ENCODE results near the gene SCFD2.
"Not testable (repeated sequence)": the region's sequence is repeated elsewhere in the genome, so short reads cannot be mapped to it uniquely, and the experiment has no call there.

SCFD2 gene

DNA sequence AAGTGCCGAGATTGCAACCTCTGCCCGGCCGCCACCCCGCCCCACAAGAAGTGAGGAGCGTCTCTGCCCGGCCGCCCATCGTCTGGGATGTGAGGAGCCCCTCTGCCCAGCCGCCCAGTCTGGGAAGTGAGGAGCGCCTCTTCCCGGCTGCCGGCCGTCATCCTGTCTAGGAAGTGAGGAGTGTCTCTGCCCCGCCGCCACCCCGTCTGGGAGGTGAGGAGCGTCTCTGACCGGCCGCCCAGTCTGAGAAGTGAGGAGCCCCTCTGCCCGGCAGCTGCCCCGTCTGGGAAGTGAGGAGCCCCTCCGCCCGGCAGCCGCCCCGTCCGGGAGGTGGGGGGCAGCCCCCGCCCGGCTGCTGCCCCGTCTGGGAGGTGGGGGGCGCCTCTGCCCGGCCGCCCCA, 226.6 kb downstream of the SCFD2 start:
- DNase-seq (ENCODE audit: low read depth in 2 of 2), result not testable (repeated sequence)

DNA sequence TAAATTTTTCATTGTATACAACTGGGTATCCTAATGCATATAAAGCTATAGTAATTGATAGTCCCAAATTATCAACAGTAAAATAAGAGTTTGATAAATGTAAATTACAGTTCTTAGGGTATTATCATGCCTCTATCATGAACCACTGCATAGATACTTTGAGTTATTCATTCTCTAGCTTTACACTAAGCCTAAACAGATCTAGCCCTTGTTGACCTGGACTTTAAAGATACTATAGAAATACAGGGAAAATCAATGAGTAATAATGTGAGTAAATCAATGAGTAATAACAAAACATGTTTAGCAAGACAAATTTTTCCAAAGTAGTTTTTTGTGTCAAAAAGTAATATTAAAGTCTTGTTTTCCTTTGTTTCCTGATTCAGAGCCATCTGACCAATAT, 228.4 kb downstream of the SCFD2 start:
- DNase-seq (ENCODE audit: low read depth in 2 of 2), result no peak

DNA sequence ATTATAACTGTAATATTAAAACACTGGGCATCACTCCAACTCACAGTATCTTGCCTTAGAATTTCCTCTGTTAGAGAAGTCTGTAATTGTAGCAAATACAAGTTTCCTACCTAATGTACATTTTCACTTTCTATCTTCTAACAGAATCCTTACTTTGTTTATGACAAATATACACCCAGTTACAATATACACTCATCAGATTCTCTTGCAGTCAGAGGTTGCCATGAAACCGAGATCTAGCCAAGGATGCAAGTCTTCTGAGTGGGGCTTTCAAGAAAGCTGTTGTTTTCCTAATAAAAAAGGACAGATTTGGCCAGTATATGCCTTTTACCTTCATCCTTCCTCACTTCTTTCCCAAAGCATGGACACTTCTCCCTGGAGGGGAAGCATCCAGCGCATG, 228.9 kb downstream of the SCFD2 start:
- no peak for DNase-seq (ENCODE audit: low read depth in 2 of 2)

DNA sequence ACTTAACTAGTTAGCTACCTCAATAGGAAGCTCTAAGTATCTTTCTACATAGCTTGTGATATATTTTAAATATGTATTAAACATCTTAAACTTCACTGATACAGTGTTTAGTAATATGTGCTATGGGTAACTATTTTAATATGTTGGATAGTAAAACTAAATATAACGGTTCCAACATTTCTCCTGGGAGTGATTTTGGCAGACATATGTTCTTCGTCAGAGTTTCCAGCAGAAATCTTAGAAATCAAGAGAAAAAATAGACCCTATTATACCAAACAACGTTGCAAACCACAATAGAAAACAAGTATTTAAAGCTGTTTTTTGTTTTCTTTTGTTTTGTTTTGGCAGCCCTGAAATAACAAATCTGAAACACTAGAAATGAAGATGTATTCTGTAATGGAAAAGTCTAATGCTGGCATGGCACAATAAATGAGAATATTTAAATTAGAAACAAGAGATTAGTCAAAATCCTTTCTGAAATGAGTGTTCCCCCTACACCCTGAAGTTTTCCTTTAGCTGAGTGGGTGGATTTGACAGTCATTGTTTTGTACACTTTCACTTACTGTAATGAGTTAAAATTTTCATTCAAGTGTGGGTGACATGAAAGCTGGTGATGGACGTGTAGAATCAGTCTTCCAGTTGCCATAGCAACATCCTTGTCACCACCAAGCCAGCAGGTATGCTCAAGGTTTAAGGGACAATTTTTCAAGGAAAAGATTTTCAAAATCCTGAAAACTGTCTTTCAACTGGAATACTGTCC, 233.5 kb downstream of the SCFD2 start:
- DNase-seq (ENCODE audit: low read depth in 2 of 2), result peak in 1 of 2 experiments; percentile 11

DNA sequence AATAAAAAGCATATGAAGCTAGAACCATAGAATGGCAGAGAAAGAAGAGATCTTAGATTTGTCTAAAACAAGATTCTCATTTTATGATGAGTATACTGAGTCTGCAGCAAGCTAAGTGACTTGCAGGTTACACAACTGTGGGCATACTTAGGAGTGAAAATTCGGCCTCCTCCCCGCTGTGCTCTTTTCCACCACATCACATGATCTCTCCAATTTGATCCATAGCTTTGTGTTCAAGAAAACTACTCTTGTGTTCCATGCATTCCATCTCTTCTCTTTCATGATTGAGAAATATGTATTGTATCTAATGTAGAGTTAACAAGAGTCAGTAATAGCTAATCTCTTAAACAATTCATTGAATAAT, 234.3 kb downstream of the SCFD2 start:
- no peak for DNase-seq (ENCODE audit: low read depth in 2 of 2)

DNA sequence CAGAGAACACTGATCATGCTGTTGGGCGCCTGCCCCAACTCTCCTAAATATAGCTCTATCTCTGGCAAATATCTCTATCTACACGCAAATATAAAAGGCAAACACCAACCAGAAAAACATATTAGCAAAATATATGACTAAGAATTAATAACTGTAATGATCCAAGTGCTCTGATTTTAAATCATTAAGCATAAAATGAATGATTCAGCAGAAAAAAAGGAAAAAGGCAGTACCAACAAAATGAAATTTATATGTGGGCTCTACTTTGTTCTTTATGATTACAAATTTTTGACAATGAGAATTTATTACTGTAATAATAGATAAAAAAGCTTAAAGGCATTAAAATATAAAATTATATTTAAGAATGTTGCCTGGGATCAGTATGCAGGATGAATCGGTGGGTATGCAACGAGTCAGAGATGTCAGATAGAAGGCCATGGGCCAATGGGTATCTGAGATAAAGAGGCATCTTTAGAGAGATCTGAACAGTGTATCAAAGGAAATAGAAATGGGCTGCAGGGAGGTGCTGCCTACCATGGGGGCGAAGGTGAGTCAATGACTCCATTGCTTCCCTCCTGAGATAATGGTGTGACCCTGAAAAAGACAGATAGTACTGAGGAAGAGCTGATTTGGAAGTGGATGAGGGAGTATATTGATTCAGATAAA, 234.8 kb downstream of the SCFD2 start:
- DNase-seq (ENCODE audit: low read depth in 2 of 2), result no peak

DNA sequence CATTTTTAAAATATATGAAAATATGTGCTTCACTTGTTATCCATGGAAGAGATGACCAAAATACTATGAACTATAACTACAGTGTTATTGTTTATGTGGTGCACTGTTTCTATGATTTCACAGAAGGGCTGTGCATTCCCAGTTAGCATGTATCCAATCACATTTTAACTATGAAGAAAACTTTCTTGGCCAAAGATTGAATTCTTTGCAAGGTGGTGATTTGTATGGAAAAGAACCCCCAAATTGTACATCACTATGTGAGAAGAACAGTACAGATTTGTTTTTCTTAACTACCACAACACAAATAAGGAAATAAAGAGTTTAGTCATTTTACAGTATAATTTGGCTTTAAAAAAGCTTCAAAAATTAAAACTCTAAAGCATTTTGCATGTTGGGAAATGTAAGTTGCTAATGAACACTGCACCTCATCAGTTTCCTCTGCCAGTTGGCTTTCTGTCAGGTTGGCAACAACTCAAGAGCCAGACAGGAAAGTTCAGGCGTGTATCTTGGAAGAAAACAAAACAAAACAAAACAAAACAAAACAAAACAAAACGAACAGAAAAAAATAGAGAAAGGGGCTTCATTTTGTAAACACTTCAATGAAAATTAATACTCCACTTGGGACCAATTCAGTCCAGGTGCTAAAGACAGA, 237.0 kb downstream of the SCFD2 start:
- no peak for DNase-seq (ENCODE audit: low read depth in 2 of 2)

DNA sequence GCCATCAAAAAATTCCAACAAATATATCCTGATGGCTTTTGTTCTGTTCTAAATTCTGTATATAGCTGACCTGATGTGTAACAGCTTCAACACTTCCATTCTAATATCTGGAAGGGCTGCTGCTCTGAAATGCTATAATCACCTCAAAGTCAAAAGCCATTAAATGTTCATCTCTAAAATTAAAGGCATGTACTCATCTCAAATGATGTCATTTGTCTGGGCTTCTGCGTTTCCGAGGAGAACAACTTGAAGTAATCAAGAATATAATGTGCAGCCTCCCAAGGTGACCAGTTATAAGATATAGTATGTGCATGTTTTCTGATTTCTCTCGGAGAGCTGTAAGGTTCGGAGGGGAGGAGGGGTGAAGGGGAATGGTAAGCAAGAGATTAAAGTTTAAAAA, 237.6 kb downstream of the SCFD2 start:
- no peak for DNase-seq (ENCODE audit: low read depth in 2 of 2)

DNA sequence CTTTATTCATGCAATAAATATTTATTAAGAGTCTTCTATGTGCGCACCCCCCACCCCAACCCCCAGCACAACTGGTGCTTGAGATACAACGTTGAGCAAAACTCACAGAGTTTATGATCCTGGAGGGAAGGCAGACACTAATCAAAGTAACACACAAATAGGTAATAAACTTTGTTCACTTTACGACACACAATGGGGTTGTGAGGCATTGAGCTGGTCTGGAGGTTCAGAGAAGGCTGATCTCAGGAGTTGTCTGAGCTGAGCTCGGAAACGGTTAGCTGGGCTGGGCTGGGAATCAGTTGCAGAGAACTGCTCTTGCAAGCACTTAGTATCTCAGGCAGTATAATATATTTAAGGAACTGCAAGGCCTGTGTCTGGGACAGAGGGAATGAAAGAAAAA, 238.5 kb downstream of the SCFD2 start:
- no peak for DNase-seq (ENCODE audit: low read depth in 2 of 2)

DNA sequence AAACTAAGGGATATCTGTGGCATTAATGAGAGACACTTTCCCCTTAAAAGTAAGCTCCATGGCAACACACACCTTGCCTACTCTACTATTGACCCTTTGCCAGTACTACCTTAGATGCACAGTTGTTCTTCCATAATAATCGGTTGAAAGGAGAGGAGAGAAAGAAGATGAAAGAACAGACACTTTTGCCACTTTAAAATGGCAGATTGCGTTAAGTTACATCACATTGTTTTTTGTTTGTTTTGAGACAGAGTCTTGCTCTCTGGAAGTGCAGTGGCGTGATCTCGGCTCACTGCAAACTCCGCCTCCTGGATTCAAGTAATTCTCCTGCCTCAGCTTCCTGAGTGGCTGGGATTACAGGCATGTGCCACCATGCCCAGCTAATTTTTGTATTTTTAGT, 239.8 kb downstream of the SCFD2 start:
- no peak for DNase-seq (ENCODE audit: low read depth in 2 of 2)

DNA sequence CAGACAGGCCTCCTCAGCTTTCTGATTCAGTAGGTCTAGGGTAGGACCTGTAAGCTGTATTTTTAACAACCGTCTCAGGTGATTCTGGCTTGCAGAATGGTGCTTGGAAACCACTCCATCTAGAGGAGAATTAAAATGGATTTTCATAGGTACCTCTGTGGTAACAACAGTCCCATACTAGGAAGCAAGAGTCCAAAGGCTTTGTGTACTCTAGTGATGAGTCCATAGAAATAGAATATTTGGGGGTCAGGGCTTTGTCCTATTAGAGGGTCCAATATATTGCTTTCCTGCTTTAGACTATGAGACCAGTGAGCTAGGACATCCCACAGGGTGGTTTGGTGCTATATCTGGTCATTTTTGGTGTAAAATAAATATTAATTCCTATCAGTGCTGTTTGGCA, 242.0 kb downstream of the SCFD2 start:
- no peak for DNase-seq (ENCODE audit: low read depth in 2 of 2)

DNA sequence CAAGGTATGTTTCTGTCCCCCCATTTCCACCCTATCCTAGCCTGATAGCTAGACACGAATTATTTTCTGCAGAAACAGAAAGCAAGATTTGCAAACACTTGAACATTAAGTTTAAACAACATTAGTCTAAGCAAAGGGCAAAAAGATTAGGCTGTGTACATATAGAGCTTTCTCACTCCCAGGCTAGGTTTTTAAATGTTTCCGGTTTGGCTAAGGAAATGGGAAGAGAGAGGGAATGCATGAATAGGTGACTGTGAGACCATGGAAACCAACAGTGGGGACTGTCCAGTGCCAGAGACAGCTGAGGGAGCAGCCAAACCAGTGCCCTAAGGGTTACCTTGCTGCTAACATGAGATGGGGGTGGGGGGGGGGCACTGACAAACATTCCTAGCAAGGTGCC, 242.7 kb downstream of the SCFD2 start:
- DNase-seq (ENCODE audit: low read depth in 2 of 2), result no peak

DNA sequence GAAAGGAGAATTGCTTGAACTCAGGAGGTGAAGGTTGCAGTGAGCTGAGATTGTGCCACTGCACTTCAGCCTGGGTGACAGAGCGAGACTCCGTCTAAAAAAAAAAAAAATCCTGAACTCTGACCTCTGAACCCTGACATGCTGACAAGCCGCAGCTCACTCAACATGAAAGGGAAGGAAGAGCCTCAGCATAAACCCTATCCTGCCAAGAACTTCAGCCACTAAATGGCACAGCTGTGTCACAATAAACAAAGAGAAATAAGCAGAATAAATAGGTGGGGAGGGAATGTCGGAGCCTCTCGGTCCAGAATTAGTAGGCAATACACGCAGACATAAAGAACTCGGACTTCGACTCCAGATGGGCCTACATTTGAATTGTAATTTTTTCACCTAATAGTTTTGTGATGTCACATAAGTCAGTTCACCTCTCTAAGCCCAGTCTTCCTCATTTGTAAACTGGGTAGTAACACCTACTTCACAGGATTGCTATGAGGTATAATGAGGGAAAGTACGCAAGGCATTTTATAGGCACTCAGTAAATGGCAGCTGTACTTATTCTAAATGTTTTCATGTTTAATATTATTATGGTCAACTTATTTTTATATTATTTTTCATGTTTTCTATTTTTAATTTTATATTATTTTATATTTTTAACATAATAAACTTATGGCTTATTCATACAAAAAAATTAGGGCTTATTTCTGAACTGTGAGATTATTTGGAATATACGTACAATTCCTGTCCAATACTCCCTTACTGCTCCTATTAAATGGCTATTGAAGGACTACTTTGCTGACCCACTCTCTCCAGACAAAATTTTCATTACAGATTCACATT, 243.4 kb downstream of the SCFD2 start:
- DNase-seq (ENCODE audit: low read depth in 2 of 2), result no peak

DNA sequence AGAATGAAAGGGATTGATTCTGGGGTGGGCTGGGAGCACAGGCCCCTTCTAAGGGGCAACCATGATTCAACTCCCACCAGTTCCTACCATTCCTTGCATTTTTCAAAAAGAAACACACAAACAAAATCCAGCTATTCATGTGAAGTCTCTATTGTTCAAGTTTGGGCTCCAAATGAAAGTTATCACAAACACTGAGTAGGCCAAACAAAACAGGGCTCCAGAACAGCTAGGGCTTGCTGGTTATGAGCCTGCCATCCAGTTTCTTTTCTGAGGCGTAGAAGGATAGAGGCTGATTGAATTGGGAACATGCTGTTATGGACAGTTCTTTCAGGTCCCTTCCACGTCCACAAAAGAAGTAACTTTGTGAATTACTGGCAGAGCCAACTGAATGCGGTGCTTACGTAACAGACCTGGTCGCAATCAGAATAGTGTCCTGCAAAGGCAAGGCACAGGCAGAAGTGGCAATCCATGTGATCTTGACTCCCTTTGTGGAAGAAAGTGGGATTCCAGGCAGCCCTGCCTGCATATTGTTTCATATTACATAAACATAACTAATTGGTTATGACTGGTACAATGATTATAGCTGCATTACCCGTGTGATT, 244.5 kb downstream of the SCFD2 start:
- DNase-seq (ENCODE audit: low read depth in 2 of 2), result no peak

DNA sequence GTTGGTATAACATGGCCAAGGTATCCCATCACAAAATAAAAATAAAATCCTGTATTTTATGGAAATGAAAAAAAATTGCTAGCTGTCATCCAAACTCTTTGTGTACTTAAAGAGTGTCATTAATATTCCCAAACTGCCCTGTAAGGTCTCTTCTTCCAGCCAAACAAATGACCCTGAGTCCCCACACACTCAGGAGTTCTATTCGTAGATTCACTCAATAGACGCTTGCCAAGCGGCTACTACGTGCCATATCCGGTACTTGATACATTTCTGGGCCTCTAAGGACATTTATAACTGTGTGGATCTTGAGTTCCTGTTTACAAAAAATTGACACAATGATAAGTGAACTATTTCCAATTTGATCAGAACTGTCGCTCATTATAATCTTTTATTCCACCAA, 245.1 kb downstream of the SCFD2 start:
- no peak for DNase-seq (ENCODE audit: low read depth in 2 of 2)

DNA sequence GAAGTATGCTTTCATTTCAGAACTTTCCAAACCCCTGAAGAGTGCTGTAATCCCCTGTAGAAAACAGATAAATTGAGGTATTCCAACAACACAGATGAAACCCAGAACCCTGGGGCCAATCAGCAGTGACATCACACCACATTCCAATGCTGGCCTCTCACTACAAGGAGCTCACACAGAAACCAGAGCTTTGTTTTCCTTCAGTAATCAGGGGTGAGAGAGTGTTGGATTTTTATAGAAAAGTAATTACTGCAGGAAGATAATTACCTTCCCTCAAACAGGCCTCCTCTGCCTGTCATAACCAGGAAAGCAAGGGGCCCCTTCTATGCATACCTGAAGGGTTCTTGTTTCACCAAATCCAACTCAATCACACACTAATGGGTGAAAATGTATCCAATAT, 246.2 kb downstream of the SCFD2 start:
- peak; percentile 51 to 60 for DNase-seq (ENCODE audit: low read depth in 2 of 2)

DNA sequence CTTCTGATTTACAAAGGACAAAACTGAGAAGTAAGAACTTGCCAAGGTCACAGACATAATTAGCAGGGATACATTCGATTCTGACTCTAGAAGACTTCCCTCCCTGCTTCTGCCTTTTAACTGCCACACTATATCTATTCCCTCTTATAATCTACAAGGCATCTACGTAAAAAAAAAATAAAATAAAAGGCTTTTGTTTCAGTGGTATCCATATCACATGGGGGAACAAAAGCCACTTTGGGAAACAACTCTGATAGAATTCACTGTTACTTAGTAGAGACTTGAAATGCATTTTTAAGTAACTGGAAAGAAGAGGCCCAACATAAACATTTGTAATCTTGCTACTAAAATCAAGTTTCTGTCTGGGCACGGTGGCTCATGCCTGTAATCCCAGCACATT, 247.2 kb downstream of the SCFD2 start:
- DNase-seq (ENCODE audit: low read depth in 2 of 2), result no peak

DNA sequence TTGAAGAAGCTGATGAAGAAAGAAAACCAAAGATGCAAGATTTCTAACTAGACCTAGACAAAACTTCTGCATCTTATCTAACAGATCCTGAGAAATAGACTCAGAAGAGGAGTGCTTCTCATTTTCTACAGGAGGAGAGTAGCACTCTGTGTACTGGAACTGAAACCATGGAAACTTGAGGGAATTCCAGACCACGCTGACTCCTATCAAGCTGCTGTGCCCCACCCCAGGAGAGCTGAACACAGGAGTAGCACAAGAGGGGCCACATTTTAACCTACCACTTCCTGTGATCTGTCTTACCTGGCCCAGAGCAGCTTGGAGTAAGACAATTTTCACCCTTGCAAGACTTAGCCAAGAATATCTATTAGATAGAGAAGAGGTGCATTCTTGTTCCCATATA, 248.9 kb downstream of the SCFD2 start:
- DNase-seq (ENCODE audit: low read depth in 2 of 2), result no peak

DNA sequence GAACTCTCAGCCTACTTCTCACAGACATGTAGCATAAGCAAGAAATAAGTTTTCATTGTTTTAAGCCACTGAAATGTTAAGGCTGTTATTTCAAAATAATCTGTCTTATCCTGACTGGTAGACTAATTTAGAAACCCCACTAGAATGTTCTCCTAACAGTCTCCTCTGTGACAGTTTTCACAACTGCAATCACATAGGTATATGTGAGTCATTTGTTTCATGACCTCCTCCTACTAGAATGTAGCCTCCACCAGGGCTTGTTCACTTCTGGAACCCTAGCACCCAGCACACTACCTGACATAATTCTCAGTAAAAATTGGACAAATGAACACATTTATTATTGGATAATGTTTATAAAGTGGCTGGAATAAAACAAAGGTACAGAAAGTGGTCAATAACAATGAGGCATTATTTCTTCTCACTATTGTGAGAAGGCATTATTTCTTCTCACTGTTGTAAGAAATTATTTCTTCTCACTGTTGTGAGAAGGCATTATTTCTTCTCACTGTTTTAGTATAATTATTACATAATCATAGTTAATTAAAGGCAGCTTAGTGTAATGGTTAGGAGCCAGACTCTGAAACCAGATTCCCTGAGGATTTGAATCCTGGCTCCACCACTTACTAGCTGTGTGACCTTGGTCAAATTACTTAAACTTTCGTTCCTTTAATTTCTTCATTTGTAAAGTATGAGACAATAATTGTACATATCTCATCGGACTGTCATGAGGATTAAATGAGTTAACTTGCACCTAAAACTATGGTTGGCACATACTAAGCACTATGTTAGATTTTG, 252.2 kb downstream of the SCFD2 start:
- no peak for DNase-seq (ENCODE audit: low read depth in 2 of 2)

DNA sequence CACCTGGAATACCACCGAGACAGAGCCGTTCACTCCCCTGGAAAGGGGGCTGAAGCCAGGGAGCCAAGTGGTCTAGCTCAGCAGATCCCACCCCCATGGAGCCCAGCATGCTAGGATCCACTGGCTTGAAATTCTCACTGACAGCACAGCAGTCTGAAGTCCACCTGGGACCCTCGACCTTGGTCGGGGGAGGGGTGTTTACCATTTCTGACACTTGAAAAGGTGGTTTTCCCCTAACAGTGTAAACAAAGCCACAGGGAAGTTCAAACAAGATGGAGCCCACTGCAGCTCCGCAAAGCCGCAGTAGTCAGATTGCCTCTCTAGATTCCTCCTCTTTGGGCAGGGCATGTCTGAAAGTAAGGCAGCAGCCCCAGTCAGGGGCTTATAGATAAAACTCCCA, 260.5 kb downstream of the SCFD2 start:
- no peak for DNase-seq (ENCODE audit: low read depth in 2 of 2)

DNA sequence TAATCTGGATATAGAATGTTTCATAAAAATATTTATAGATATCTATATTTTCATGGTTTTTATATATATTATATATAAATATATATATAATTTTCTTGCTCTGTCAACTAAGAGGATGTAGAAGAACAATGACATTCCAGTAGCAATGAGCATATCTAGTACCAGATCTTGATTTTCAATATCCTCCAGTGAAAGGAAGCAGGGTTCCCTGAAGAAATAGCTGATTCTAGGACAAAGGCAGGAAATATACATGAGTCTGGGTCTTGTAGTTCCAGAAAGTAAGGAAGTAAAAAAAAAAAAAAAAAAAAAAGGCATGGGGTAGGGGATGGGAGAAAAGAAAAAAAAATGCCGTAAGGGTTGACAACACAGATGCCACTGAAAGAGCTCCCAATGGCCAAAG, 262.4 kb downstream of the SCFD2 start:
- no peak for DNase-seq (ENCODE audit: low read depth in 2 of 2)
